ENCODE data around the gene RIPOR3.

The RIPOR3 gene

DNA sequence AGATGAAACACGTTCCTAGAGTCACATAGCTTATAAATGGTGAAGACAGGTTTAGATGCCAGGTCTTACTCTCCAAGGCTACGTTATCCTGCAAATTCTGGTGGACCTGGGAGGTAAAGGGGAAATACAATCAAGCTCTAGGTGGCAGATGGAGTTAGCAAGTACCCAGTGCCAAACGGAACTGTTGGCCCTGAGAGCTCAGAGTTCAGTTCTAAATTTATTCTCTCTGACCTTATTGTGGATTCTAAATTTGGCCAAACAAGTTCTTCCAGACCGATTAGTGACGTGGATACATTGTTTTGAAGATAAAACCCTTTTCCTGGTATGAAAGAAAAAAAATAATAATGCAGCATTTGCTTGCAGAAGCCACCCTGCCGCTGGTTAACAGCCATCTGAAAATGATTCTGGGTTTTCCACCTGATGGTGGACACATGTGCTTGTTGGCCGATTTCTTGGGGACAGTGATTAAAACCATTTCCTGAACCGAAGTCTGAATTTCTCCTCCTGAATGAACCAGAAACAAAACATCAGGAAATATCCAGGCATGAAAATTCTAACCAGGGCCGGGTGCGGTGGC, 32.5 kb downstream of the RIPOR3 start:
- Histone ChIP-seq H3K9ac (ENCODE audit: low read length) (peak overlapping the region; percentile 24), H3K4ac (ENCODE audit: low read depth in 1 of 2, low read length in 2 of 2) (no peak overlapping the region), H2BK12ac (ENCODE audit: low read length in 2 of 2) (no peak overlapping the region), H3K9me3 (ENCODE audit: control insufficient read depth, low read length) (no peaks in the 10 kb centered on the region), H3K4me3 (ENCODE audit: insufficient read depth in 1 of 2, low read depth in 1 of 2, low read length in 2 of 2) (no peak overlapping the region), H3K18ac (ENCODE audit: low read depth in 1 of 2, low read length in 2 of 2) (peak overlapping the region in 1 of 2 experiments; percentile 1), H4K8ac (ENCODE audit: low read length) (no peak overlapping the region), H2AK5ac (ENCODE audit: low read length, severe bottlenecking) (no peak overlapping the region), H3K27ac (ENCODE audit: low read length, poor library complexity, severe bottlenecking) (no peak overlapping the region), H3K4me2 (ENCODE audit: low read length, poor library complexity, severe bottlenecking) (no peak overlapping the region), H3K79me1 (replicated peaks; ENCODE audit: low read length, poor library complexity, severe bottlenecking) (peaks cover 18% of the 10 kb centered on the region), H2BK15ac (ENCODE audit: low read depth, poor library complexity, severe bottlenecking) (no peak overlapping the region), H2BK120ac (ENCODE audit: low read depth, low read length) (no peak overlapping the region), H3K14ac (ENCODE audit: low read length in 2 of 2) (no peak overlapping the region), H3K36me3 (ENCODE audit: control insufficient read depth in 1 of 2, insufficient read depth in 2 of 2, low read depth in 1 of 2, low read length in 2 of 2) (peaks cover 3 to 8% of the 10 kb centered on the region in 2 experiments), H2AFZ (ENCODE audit: low read depth, low read length) (no peak overlapping the region), H3K23ac (ENCODE audit: low read length in 2 of 2) (no peak overlapping the region), H2BK5ac (ENCODE audit: low read depth, low read length, poor library complexity, severe bottlenecking) (no peak overlapping the region), H3K27me3 (ENCODE audit: control insufficient read depth in 1 of 2, insufficient read depth in 1 of 2, low read length in 2 of 2) (no peaks in the 10 kb centered on the region), H3K4me1 (ENCODE audit: control insufficient read depth, insufficient read depth, low read depth, low read length) (peaks cover 13% of the 10 kb centered on the region), H4K91ac (ENCODE audit: low read length) (no peak overlapping the region)
- no peak for DNase-seq
- 90% methylated on average over 7 of the region's 10 CpGs for WGBS

DNA sequence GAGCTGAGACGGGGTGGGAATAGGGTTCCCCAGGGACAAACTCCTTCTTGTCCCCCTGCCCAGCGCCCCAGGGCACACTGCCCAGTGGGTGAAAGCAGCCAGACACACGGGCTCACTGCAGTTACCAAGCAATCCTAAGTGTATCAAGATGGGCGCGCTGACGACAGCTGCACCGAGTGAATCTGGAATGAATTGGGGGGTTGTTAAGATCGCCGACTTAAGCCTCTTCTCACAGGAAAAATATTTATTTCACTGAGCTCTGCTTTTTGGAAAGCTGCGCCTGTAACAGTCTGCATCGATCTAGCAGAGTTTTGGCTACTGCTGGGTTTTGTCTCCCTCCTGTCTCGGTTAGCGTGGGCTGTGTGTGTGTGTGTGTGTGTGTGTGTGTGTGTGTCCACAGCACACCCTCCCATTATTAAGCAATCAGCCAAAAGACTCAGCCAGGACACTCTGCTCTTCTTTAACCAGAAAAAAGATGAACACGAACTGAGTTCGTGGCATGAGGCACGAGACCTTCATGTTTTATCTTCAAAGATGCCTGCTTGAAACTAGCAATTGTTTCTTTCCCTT, 35.9 kb downstream of the RIPOR3 start:
- H3K9ac ChIP-seq (ENCODE audit: low read length) = peak overlapping the region; percentile 91
- H3K27me3 ChIP-seq (ENCODE audit: control insufficient read depth in 1 of 2, insufficient read depth in 1 of 2, low read length in 2 of 2) = no peaks in the 10 kb centered on the region
- peak overlapping the region; percentile 44 for H2BK15ac ChIP-seq (ENCODE audit: low read depth, poor library complexity, severe bottlenecking)
- peak; percentile 92 for DNase-seq
- peak overlapping the region; percentile 98 for H4K91ac ChIP-seq (ENCODE audit: low read length)
- no peak overlapping the region for H3K14ac ChIP-seq (ENCODE audit: low read length in 2 of 2)
- peaks cover 17% of the 10 kb centered on the region for H3K79me1 ChIP-seq (replicated peaks; ENCODE audit: low read length, poor library complexity, severe bottlenecking)
- no peak overlapping the region for H2AFZ ChIP-seq (ENCODE audit: low read depth, low read length)
- peak overlapping the region in 1 of 2 experiments; percentile 58 for H3K4me3 ChIP-seq (ENCODE audit: insufficient read depth in 1 of 2, low read depth in 1 of 2, low read length in 2 of 2)
- H2BK12ac ChIP-seq (ENCODE audit: low read length in 2 of 2) = peak overlapping the region; percentile 34 to 97
- peak overlapping the region; percentile 97 for H4K8ac ChIP-seq (ENCODE audit: low read length)
- no peak overlapping the region for H2BK5ac ChIP-seq (ENCODE audit: low read depth, low read length, poor library complexity, severe bottlenecking)
- H3K4me2 ChIP-seq (ENCODE audit: low read length, poor library complexity, severe bottlenecking) = no peak overlapping the region
- H3K27ac ChIP-seq (ENCODE audit: low read length, poor library complexity, severe bottlenecking) = no peak overlapping the region
- peak overlapping the region; percentile 75 to 90 for H3K4ac ChIP-seq (ENCODE audit: low read depth in 1 of 2, low read length in 2 of 2)
- H3K4me1 ChIP-seq (ENCODE audit: control insufficient read depth, insufficient read depth, low read depth, low read length) = peaks cover 4% of the 10 kb centered on the region
- WGBS = 29% methylated on average over 11 of the region's 16 CpGs
- H2BK120ac ChIP-seq (ENCODE audit: low read depth, low read length) = peak overlapping the region; percentile 75
- H3K36me3 ChIP-seq (ENCODE audit: control insufficient read depth in 1 of 2, insufficient read depth in 2 of 2, low read depth in 1 of 2, low read length in 2 of 2) = peaks cover 5 to 21% of the 10 kb centered on the region in 2 experiments
- peak overlapping the region; percentile 75 for H2AK5ac ChIP-seq (ENCODE audit: low read length, severe bottlenecking)
- H3K23ac ChIP-seq (ENCODE audit: low read length in 2 of 2) = peak overlapping the region in 1 of 2 experiments; percentile 81
- peak overlapping the region; percentile 93 to 99 for H3K18ac ChIP-seq (ENCODE audit: low read depth in 1 of 2, low read length in 2 of 2)
- no peaks in the 10 kb centered on the region for H3K9me3 ChIP-seq (ENCODE audit: control insufficient read depth, low read length)

DNA sequence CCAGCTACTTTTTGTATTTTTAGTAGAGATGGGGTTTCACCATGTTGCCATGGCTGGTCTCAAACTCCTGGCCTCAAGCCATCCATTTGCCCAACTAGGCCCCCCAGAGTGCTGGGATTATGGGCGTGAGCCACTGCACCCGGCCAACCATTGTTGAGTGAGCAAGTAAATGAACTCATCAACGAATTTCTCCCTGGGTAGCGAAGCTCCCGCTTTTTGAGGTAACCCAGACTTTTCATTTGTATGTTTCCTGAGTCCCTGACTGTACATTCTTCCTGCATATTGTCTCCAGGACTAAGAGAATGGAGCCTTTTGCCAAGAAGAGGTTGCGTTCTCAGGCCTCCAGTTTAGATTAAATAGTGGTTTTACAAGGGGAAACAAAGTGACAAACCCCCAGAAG, 36.4 kb downstream of the RIPOR3 start:
- H3K9ac ChIP-seq (ENCODE audit: low read length) = peak overlapping the region; percentile 91
- H3K9me3 ChIP-seq (ENCODE audit: control insufficient read depth, low read length) = no peaks in the 10 kb centered on the region
- DNase-seq = no peak
- peak overlapping the region; percentile 93 to 99 for H3K18ac ChIP-seq (ENCODE audit: low read depth in 1 of 2, low read length in 2 of 2)
- H3K79me1 ChIP-seq (replicated peaks; ENCODE audit: low read length, poor library complexity, severe bottlenecking) = peaks cover 15% of the 10 kb centered on the region
- peak overlapping the region in 1 of 2 experiments; percentile 58 for H3K4me3 ChIP-seq (ENCODE audit: insufficient read depth in 1 of 2, low read depth in 1 of 2, low read length in 2 of 2)
- WGBS = 76% methylated on average over 6 of the region's 6 CpGs
- H4K91ac ChIP-seq (ENCODE audit: low read length) = peak overlapping the region; percentile 98
- peak overlapping the region; percentile 44 for H2BK15ac ChIP-seq (ENCODE audit: low read depth, poor library complexity, severe bottlenecking)
- peaks cover 5 to 22% of the 10 kb centered on the region in 2 experiments for H3K36me3 ChIP-seq (ENCODE audit: control insufficient read depth in 1 of 2, insufficient read depth in 2 of 2, low read depth in 1 of 2, low read length in 2 of 2)
- H3K14ac ChIP-seq (ENCODE audit: low read length in 2 of 2) = no peak overlapping the region
- H2AK5ac ChIP-seq (ENCODE audit: low read length, severe bottlenecking) = peak overlapping the region; percentile 75
- H2AFZ ChIP-seq (ENCODE audit: low read depth, low read length) = no peak overlapping the region
- no peak overlapping the region for H3K23ac ChIP-seq (ENCODE audit: low read length in 2 of 2)
- H3K27ac ChIP-seq (ENCODE audit: low read length, poor library complexity, severe bottlenecking) = no peak overlapping the region
- no peaks in the 10 kb centered on the region for H3K27me3 ChIP-seq (ENCODE audit: control insufficient read depth in 1 of 2, insufficient read depth in 1 of 2, low read length in 2 of 2)
- peak overlapping the region; percentile 75 for H2BK120ac ChIP-seq (ENCODE audit: low read depth, low read length)
- H4K8ac ChIP-seq (ENCODE audit: low read length) = peak overlapping the region; percentile 97
- peak overlapping the region; percentile 34 to 97 for H2BK12ac ChIP-seq (ENCODE audit: low read length in 2 of 2)
- no peak overlapping the region for H2BK5ac ChIP-seq (ENCODE audit: low read depth, low read length, poor library complexity, severe bottlenecking)
- peak overlapping the region; percentile 75 to 90 for H3K4ac ChIP-seq (ENCODE audit: low read depth in 1 of 2, low read length in 2 of 2)
- peaks cover 4% of the 10 kb centered on the region for H3K4me1 ChIP-seq (ENCODE audit: control insufficient read depth, insufficient read depth, low read depth, low read length)
- no peak overlapping the region for H3K4me2 ChIP-seq (ENCODE audit: low read length, poor library complexity, severe bottlenecking)

DNA sequence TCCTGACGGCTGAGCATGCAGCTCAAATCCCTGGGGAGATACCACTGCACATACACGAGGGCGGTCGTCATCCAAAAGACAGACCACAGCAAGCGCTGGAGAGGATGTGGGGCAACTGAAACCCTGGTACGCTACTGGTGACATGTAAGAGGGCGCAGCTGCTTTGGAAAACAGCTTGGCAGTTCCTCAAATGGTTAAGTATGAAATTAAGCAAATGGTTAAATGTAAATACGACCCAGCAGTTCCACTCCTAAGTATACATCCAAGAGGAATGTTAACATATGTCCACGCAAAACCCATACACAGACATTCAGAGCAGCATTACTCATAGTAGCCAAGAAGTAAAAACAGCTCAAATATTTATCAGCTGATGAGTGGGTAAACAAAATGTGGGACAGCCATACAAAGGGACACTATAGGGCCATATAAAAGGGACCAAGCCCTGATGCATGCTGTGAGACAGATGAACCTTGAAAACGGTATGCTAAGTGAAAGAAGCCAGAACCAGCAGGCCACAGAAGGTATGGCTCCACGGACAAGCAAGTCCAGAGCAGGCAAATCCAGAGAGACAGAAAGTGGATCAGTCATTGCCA, 38.5 kb downstream of the RIPOR3 start:
- H3K27ac ChIP-seq (ENCODE audit: low read length, poor library complexity, severe bottlenecking) = no peak overlapping the region
- peaks cover 5 to 19% of the 10 kb centered on the region in 2 experiments for H3K36me3 ChIP-seq (ENCODE audit: control insufficient read depth in 1 of 2, insufficient read depth in 2 of 2, low read depth in 1 of 2, low read length in 2 of 2)
- H3K4me3 ChIP-seq (ENCODE audit: insufficient read depth in 1 of 2, low read depth in 1 of 2, low read length in 2 of 2) = no peak overlapping the region
- no peak overlapping the region for H3K14ac ChIP-seq (ENCODE audit: low read length in 2 of 2)
- peak overlapping the region; percentile 94 for H4K8ac ChIP-seq (ENCODE audit: low read length)
- H2AFZ ChIP-seq (ENCODE audit: low read depth, low read length) = no peak overlapping the region
- H2BK12ac ChIP-seq (ENCODE audit: low read length in 2 of 2) = peak overlapping the region; percentile 6 to 84
- no peak overlapping the region for H2BK5ac ChIP-seq (ENCODE audit: low read depth, low read length, poor library complexity, severe bottlenecking)
- DNase-seq = peak; percentile 96
- peak overlapping the region; percentile 62 to 89 for H3K4ac ChIP-seq (ENCODE audit: low read depth in 1 of 2, low read length in 2 of 2)
- H2BK120ac ChIP-seq (ENCODE audit: low read depth, low read length) = peak overlapping the region; percentile 57
- H2AK5ac ChIP-seq (ENCODE audit: low read length, severe bottlenecking) = peak overlapping the region; percentile 68
- H3K9me3 ChIP-seq (ENCODE audit: control insufficient read depth, low read length) = no peaks in the 10 kb centered on the region
- H3K4me1 ChIP-seq (ENCODE audit: control insufficient read depth, insufficient read depth, low read depth, low read length) = peaks cover 8% of the 10 kb centered on the region
- no peak overlapping the region for H3K4me2 ChIP-seq (ENCODE audit: low read length, poor library complexity, severe bottlenecking)
- H3K23ac ChIP-seq (ENCODE audit: low read length in 2 of 2) = no peak overlapping the region
- no peaks in the 10 kb centered on the region for H3K27me3 ChIP-seq (ENCODE audit: control insufficient read depth in 1 of 2, insufficient read depth in 1 of 2, low read length in 2 of 2)
- 31% methylated on average over 9 of the region's 11 CpGs for WGBS
- peaks cover 10% of the 10 kb centered on the region for H3K79me1 ChIP-seq (replicated peaks; ENCODE audit: low read length, poor library complexity, severe bottlenecking)
- peak overlapping the region; percentile 97 for H4K91ac ChIP-seq (ENCODE audit: low read length)
- peak overlapping the region; percentile 90 to 95 for H3K18ac ChIP-seq (ENCODE audit: low read depth in 1 of 2, low read length in 2 of 2)
- peak overlapping the region; percentile 54 for H2BK15ac ChIP-seq (ENCODE audit: low read depth, poor library complexity, severe bottlenecking)
- H3K9ac ChIP-seq (ENCODE audit: low read length) = peak overlapping the region; percentile 21

All from mesenchymal stem cell (in vitro differentiated cells and primary cell).